Measurements from ENCODE around the gene C11orf91.

C11orf91 gene

DNA sequence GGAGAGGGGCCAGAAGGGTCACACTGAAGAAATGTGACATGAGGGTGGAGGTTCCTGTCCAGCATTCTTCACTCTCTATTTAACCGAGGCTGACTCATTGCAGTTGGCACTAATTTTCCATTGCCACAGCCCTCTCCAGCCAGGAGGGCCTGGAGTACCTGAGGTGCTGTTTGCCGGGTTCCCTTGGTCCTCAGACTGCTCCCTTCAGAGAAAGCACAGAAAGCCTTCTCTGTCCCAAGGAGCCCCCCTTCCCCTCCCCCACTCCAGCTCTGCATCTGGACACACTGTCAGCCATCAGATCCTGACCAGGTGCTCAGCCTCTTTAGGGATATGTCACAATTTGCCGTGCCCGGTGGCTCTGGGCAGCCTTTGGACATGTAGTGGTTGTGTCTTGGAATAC lies 3.2 kb upstream of the C11orf91 start:
- no peak for DNase-seq (ENCODE audit: low read depth)
- H3K4me3 ChIP-seq (ENCODE audit: low read depth, low read length): no peak overlapping the region
- TF ChIP-seq POLR2A (IDR thresholded peaks at IDR 0.05; ENCODE audit: extremely low read depth, insufficient read length): no peak
- TF ChIP-seq MYC (IDR thresholded peaks at IDR 0.05; ENCODE audit: low read depth, low read length): no peak
- TF ChIP-seq, protein P1, sequence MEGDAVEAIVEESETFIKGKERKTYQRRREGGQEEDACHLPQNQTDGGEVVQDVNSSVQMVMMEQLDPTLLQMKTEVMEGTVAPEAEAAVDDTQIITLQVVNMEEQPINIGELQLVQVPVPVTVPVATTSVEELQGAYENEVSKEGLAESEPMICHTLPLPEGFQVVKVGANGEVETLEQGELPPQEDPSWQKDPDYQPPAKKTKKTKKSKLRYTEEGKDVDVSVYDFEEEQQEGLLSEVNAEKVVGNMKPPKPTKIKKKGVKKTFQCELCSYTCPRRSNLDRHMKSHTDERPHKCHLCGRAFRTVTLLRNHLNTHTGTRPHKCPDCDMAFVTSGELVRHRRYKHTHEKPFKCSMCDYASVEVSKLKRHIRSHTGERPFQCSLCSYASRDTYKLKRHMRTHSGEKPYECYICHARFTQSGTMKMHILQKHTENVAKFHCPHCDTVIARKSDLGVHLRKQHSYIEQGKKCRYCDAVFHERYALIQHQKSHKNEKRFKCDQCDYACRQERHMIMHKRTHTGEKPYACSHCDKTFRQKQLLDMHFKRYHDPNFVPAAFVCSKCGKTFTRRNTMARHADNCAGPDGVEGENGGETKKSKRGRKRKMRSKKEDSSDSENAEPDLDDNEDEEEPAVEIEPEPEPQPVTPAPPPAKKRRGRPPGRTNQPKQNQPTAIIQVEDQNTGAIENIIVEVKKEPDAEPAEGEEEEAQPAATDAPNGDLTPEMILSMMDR (IDR thresholded peaks at IDR 0.05; ENCODE audit: low read depth, low read length): no peak
- TF ChIP-seq, protein P2, sequence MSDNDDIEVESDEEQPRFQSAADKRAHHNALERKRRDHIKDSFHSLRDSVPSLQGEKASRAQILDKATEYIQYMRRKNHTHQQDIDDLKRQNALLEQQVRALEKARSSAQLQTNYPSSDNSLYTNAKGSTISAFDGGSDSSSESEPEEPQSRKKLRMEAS (IDR thresholded peaks at IDR 0.05; ENCODE audit: low read depth, low read length): no peak

DNA sequence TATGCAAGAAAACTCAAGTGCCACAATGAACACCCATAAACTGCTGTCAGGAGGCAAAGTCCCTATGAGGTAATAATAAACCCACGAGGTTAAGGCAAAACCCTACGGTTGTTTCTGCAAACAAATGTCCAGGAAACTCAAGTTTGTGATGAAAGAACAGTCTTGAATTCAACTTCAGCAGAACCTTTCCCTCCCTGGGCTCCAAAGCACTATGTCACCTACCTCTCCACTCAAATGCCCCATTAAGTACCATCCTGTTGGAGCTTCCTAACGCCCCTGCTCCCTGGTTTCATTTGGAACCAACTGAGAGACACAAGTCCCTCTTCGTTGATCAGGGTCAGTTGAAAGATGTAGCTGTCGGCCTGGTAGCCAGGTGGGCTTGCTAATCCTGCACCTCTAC lies 2.6 kb upstream of the C11orf91 start:
- DNase-seq (ENCODE audit: low read depth): no peak

GRCh38 chr11:33701302-33702230 lies 940 bp upstream of the C11orf91 start:
- H3K4me3 ChIP-seq (ENCODE audit: low read depth, low read length): peak overlapping the region; percentile 57
- DNase-seq (ENCODE audit: low read depth): peak; percentile 47
- TF ChIP-seq, protein P2 (IDR thresholded peaks at IDR 0.05; ENCODE audit: low read depth, low read length): no peak

More for the DNA sequence above, 2.6 kb upstream of the C11orf91 start:
- TF ChIP-seq, protein P1 (IDR thresholded peaks at IDR 0.05; ENCODE audit: low read depth, low read length): no peak
- TF ChIP-seq, protein P2 (IDR thresholded peaks at IDR 0.05; ENCODE audit: low read depth, low read length): no peak
- TF ChIP-seq POLR2A (IDR thresholded peaks at IDR 0.05; ENCODE audit: extremely low read depth, insufficient read length) (no peak), MYC (IDR thresholded peaks at IDR 0.05; ENCODE audit: low read depth, low read length) (no peak)
- no peak overlapping the region for H3K4me3 ChIP-seq (ENCODE audit: low read depth, low read length)

DNA sequence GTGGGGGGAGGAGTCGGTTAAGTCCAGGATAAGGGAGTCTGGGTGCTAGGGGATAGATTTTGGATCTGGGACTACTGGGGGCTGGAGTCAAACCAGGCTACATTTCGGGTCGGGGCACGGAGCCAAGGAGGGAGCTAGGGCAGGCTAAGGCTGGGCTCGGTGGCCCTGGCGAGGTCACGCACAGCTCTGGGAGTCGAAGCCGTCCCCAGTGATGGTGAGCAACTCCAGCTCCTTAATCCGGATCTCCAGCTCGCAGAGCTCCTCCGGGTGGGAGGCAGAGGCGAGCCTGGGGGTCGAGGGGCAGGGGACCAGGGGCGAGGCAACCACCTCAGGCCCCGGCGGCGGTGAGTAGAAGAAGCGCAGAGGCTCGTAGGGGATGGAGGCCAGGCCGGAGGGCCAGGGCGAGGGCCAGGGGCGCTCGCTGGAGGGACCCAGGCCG lies 544 bp downstream of the C11orf91 start:
- H3K4me3 ChIP-seq (ENCODE audit: low read depth, low read length): peak overlapping the region; percentile 57
- DNase-seq (ENCODE audit: low read depth): no peak
- TF ChIP-seq, protein P1 (IDR thresholded peaks at IDR 0.05; ENCODE audit: low read depth, low read length): no peak
- no peak for TF ChIP-seq MYC (IDR thresholded peaks at IDR 0.05; ENCODE audit: low read depth, low read length)
- no peak for TF ChIP-seq POLR2A (IDR thresholded peaks at IDR 0.05; ENCODE audit: extremely low read depth, insufficient read length)
- TF ChIP-seq, protein P2 (IDR thresholded peaks at IDR 0.05; ENCODE audit: low read depth, low read length): no peak

DNA sequence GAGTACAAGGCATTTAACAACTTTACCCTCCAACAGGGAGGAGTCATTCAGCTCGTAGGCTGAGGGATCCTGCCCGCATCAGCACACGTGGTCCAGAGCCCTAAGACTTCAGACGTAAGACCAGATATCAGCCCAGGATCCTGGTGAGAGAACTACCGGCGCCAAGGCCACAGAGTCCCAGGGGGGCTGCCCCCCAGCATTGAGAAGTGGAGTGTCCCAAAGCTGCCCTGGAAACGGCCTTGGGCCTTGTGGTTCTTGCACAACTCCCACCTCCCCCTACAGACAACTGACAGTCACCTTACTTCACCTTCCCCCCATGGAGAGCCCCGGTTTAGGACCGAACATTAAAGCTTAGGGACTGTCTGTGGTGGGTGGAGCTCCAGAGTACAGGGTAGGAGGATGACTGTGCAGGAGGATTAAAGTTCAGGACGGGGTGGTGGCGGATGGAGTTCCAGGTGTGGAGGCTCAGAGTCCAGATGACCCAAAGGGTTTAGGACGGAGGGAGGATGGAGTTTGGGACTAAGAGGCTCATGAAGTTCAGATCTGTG lies 1.0 kb downstream of the C11orf91 start:
- DNase-seq (ENCODE audit: low read depth): peak; percentile 97
- TF ChIP-seq, protein P2 (IDR thresholded peaks at IDR 0.05; ENCODE audit: low read depth, low read length): peak; percentile 96
- TF ChIP-seq POLR2A (IDR thresholded peaks at IDR 0.05; ENCODE audit: extremely low read depth, insufficient read length): peak; percentile 26
- TF ChIP-seq MYC (IDR thresholded peaks at IDR 0.05; ENCODE audit: low read depth, low read length): peak; percentile 84
- TF ChIP-seq, protein P1 (IDR thresholded peaks at IDR 0.05; ENCODE audit: low read depth, low read length): no peak
- H3K4me3 ChIP-seq (ENCODE audit: low read depth, low read length): peak overlapping the region; percentile 57

GRCh38 chr11:33698921-33699320 lies 1.7 kb downstream of the C11orf91 start:
- TF ChIP-seq, protein P1 (IDR thresholded peaks at IDR 0.05; ENCODE audit: low read depth, low read length): no peak
- TF ChIP-seq MYC (IDR thresholded peaks at IDR 0.05; ENCODE audit: low read depth, low read length) (no peak), POLR2A (IDR thresholded peaks at IDR 0.05; ENCODE audit: extremely low read depth, insufficient read length) (no peak)
- TF ChIP-seq, protein P2 (IDR thresholded peaks at IDR 0.05; ENCODE audit: low read depth, low read length): no peak
- peak overlapping the region; percentile 57 for H3K4me3 ChIP-seq (ENCODE audit: low read depth, low read length)
- DNase-seq (ENCODE audit: low read depth): peak; percentile 65
